ENCODE data around the gene MAST4. TPM values are rescaled to one million over a fixed set of nuclear protein-coding genes. Genes with fewer than 3 reads are reported as not detected.

Gene MAST4
- total and polyA plus RNA-seq, 2 donors, result 12.9 to 69.1 TPM

DNA sequence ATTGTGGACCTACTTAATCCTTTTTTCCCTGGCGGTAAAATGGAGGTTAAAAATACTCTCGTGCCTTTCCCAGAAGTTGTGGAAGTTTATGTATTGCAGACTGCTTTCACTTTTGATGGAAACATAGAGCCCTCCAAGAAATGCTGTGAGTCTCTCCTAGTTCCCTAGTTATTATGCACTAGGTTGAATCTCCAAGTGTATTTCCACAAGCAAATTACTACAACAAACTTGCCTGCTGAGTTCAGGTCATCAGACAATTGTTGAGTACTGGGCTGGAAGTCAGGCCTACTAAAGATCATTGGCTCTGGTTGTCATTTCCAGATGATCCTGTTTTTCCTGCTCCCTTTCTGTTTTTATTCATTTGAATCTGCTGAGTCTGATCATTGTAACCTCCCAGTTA, 496.3 kb downstream of the MAST4 start:
- peaks cover 4% of the 10 kb centered on the region for H3K4me1 ChIP-seq (ENCODE audit: insufficient read depth)
- H3K4me3 ChIP-seq (ENCODE audit: low read depth, low read length), result no peak overlapping the region

GRCh38 chr5:67093279-67093678, 497.1 kb downstream of the MAST4 start:
- peaks cover 4% of the 10 kb centered on the region for H3K4me1 ChIP-seq (ENCODE audit: insufficient read depth)
- H3K4me3 ChIP-seq (ENCODE audit: low read depth, low read length), result no peak overlapping the region
- no peaks in the 10 kb centered on the region for H3K36me3 ChIP-seq (ENCODE audit: insufficient read depth)
- no peak for DNase-seq (ENCODE audit: extremely low spot score)
- 67% methylated on average over 1 of the region's 1 CpG for WGBS
- no peak overlapping the region for H3K27ac ChIP-seq (ENCODE audit: low read depth)

More for the DNA sequence above, 496.3 kb downstream of the MAST4 start:
- DNase-seq (ENCODE audit: extremely low spot score), result no peak
- WGBS, result 31% methylated on average over 2 of the region's 2 CpGs
- Histone ChIP-seq H3K27ac (ENCODE audit: low read depth) (peak overlapping the region; percentile 38), H3K36me3 (ENCODE audit: insufficient read depth) (no peaks in the 10 kb centered on the region)

DNA sequence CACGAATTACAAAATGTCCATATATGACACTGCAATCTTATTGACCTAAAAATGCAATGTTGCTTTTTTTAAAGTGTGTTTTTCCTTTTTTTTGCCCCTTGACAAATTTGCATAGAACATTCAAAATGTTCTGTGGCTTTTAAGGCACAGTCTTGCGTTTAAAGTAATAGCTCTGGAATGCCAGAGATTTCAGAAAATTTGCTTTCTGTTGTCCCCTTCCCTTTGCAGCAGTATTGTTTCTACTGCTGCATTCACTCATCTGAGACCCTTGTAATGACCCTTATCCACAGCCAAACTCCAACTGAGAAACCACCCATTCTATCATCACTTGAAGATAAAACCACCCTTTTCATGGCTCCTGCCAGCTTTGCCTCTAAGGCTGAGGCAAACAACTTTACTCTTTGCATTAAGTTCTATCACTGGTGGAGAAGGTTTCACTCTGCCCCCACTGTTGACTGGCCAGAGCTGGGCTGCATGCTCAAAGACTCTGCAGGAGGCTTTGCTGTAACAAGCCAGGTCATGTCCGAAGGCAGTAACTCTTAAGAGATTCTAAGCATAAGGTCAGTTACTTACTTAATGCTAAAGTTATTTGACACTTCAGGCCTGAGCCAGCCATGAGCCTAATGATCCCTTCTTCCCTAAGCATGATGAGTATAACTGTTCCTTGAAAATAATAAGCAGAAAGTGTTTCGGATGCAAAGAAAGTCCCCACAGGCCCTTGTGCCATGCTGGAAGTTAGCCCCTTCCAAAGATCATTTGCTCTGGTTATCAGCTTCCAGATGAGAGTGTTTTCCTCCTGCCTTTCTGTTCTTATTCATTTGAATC, 498.5 kb downstream of the MAST4 start:
- peak overlapping the region; percentile 41 for H3K27ac ChIP-seq (ENCODE audit: low read depth)
- no peaks in the 10 kb centered on the region for H3K36me3 ChIP-seq (ENCODE audit: insufficient read depth)
- WGBS, result 66% methylated on average over 4 of the region's 4 CpGs
- DNase-seq (ENCODE audit: extremely low spot score), result no peak
- H3K4me3 ChIP-seq (ENCODE audit: low read depth, low read length), result no peak overlapping the region
- no peaks in the 10 kb centered on the region for H3K4me1 ChIP-seq (ENCODE audit: insufficient read depth)

DNA sequence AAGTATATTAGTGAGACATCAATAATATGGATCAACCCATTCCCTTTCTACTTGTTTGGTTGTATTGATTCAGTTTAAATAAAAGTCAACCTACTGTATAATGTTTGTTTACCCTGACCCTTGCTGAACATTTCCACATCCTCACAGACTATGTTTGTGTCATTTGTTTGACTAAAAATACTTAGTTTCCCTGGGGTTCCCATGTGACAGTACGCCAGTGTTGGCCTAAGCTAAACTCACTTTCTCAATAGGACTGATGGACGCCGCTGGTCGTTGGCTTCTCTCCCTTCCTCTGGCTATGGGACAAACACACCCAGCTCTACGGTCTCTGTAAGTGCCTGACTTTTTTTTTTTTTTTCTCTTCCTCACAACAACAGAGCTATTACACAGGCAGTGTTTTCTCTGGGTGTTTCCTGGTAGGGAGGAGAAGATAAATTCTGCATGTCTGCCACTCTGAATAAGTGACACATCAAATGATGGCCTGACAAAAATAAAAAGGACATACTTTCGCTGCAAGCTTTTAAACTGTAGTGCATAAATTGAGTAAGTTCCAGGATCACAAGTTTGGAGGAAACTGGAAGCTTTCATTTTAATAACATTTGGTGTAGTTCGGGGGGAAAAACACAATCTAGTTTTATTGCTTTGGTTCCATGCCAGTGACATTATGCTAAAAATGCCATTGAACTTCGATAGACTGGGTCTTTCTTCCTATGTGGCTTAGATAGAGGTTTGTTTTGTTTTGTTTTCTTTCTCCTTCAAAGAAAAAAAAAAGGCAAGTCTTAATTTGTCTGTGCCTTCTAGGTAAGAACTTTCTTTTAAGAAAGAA, 499.4 kb downstream of the MAST4 start:
- Histone ChIP-seq H3K4me3 (ENCODE audit: low read depth, low read length) (no peak overlapping the region), H3K4me1 (ENCODE audit: insufficient read depth) (no peaks in the 10 kb centered on the region)

DNA sequence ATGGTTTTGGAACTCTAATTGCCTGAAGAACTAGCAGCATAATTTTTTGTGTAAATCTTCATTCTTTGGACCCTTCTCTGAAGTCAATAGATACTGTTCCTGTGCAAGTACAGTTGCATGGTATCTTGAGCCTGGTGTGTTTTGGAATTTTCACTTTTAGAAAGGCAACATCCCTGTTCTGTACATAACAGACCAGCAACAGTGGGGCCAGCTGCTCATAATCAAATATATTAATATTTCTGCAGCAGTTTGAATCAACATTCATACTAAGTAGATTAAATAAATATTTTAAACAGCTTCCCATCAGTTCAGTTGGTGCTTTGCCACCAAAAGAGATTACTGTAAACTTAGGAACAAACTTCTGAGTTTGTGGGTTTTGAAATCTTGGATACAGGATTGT, 502.5 kb downstream of the MAST4 start:
- Histone ChIP-seq H3K4me3 (ENCODE audit: low read depth, low read length) (no peak overlapping the region), H3K27ac (ENCODE audit: low read depth) (no peak overlapping the region), H3K4me1 (ENCODE audit: insufficient read depth) (no peaks in the 10 kb centered on the region), H3K36me3 (ENCODE audit: insufficient read depth) (no peaks in the 10 kb centered on the region)
- DNase-seq (ENCODE audit: extremely low spot score), result no peak

More for the DNA sequence above, 499.4 kb downstream of the MAST4 start:
- Histone ChIP-seq H3K27ac (ENCODE audit: low read depth) (peak overlapping the region; percentile 73), H3K36me3 (ENCODE audit: insufficient read depth) (no peaks in the 10 kb centered on the region)
- no peak for DNase-seq (ENCODE audit: extremely low spot score)
- WGBS, result 35% methylated on average over 8 of the region's 8 CpGs

DNA sequence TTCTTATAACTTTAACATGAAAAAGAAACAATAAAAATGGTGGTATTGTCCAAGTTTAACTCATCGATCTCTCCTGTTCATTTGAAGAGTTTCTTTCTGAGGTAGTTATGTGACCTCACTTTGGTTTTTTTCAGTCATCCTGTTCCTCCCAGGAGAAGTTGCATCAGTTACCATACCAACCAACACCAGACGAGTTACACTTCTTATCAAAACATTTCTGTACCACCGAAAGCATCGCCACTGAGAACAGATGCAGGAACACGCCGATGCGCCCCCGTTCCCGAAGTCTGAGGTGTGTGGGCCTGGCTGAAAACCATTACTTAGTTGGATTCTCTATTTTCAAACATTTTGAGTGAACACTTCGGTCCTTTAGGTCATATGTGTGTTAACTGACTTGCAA, 504.1 kb downstream of the MAST4 start:
- Histone ChIP-seq H3K4me3 (ENCODE audit: low read depth, low read length) (no peak overlapping the region), H3K4me1 (ENCODE audit: insufficient read depth) (no peaks in the 10 kb centered on the region), H3K27ac (ENCODE audit: low read depth) (no peak overlapping the region), H3K36me3 (ENCODE audit: insufficient read depth) (peaks cover 3% of the 10 kb centered on the region)
- WGBS, result 94% methylated on average over 10 of the region's 10 CpGs
- DNase-seq (ENCODE audit: extremely low spot score), result no peak

DNA sequence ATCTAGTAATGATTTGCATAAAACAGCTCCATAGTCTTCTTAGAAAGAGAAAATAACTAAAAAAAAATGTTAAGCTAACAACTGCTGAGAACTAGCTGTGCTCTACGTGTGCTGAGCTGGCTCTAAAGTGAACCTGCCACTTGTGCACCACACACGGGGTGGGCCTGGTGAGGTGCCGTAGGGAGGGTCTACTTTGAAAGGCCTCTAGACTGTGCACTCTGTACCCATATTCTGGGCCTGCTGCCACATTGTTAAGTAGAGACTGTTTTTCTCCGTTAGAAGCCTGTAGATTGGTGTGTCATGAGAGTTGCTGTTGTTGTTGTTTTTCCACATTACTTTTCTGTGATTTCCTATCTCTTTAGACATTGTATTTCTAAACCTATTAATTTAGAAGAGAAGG, 506.5 kb downstream of the MAST4 start:
- WGBS, result 92% methylated on average over 4 of the region's 4 CpGs
- H3K4me1 ChIP-seq (ENCODE audit: insufficient read depth), result no peaks in the 10 kb centered on the region
- no peak overlapping the region for H3K27ac ChIP-seq (ENCODE audit: low read depth)
- peaks cover 3% of the 10 kb centered on the region for H3K36me3 ChIP-seq (ENCODE audit: insufficient read depth)
- H3K4me3 ChIP-seq (ENCODE audit: low read depth, low read length), result no peak overlapping the region
- DNase-seq (ENCODE audit: extremely low spot score), result no peak

DNA sequence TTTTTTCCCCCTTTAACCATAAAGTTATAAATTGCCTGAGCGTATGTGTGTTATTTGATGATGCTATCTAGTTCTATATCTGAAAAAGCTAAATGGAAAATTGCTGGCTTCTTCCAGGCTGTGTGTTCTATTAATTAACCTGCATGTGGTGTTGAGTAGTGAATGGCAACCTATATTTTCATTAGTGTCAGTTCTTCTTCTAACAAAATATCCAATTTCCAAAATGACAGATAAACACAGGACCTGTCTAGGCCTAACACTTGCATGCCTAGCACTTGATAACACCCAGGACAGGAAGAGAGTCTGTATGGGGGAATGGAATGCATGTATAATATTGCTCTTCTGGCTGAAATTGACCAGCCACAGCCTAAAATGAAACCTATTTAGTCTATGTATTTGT, 508.7 kb downstream of the MAST4 start:
- no peak for DNase-seq (ENCODE audit: extremely low spot score)
- no peaks in the 10 kb centered on the region for H3K4me1 ChIP-seq (ENCODE audit: insufficient read depth)
- H3K4me3 ChIP-seq (ENCODE audit: low read depth, low read length), result no peak overlapping the region
- no peak overlapping the region for H3K27ac ChIP-seq (ENCODE audit: low read depth)
- H3K36me3 ChIP-seq (ENCODE audit: insufficient read depth), result peaks cover 3% of the 10 kb centered on the region
- 96% methylated on average over 1 of the region's 1 CpG for WGBS

- H3K4me1 ChIP-seq (ENCODE audit: insufficient read depth), result no peaks in the 10 kb centered on the region
- DNase-seq (ENCODE audit: extremely low spot score), result no peak
- H3K27ac ChIP-seq (ENCODE audit: low read depth), result no peak overlapping the region
- WGBS, result 96% methylated on average over 3 of the region's 3 CpGs
- H3K4me3 ChIP-seq (ENCODE audit: low read depth, low read length), result no peak overlapping the region
- peaks cover 3% of the 10 kb centered on the region for H3K36me3 ChIP-seq (ENCODE audit: insufficient read depth)
Measured at GRCh38 chr5:67105270-67105669, 509.1 kb downstream of the MAST4 start.

GRCh38 chr5:67106626-67107342, 510.6 kb downstream of the MAST4 start:
- WGBS, result 67% methylated on average over 2 of the region's 2 CpGs
- no peaks in the 10 kb centered on the region for H3K4me1 ChIP-seq (ENCODE audit: insufficient read depth)
- no peak overlapping the region for H3K4me3 ChIP-seq (ENCODE audit: low read depth, low read length)
- no peak overlapping the region for H3K27ac ChIP-seq (ENCODE audit: low read depth)
- peaks cover 3% of the 10 kb centered on the region for H3K36me3 ChIP-seq (ENCODE audit: insufficient read depth)
- no peak for DNase-seq (ENCODE audit: extremely low spot score)

- Histone ChIP-seq H3K4me3 (ENCODE audit: low read depth, low read length) (no peak overlapping the region), H3K36me3 (ENCODE audit: insufficient read depth) (peaks cover 2% of the 10 kb centered on the region), H3K27ac (ENCODE audit: low read depth) (no peak overlapping the region), H3K4me1 (ENCODE audit: insufficient read depth) (no peaks in the 10 kb centered on the region)
- DNase-seq (ENCODE audit: extremely low spot score), result no peak
- 90% methylated on average over 1 of the region's 1 CpG for WGBS
Measured at GRCh38 chr5:67111779-67112178, 515.6 kb downstream of the MAST4 start.

GRCh38 chr5:67115246-67115645, 519.1 kb downstream of the MAST4 start:
- 56% methylated on average over 3 of the region's 3 CpGs for WGBS
- Histone ChIP-seq H3K27ac (ENCODE audit: low read depth) (no peak overlapping the region), H3K36me3 (ENCODE audit: insufficient read depth) (peaks cover 2% of the 10 kb centered on the region), H3K4me3 (ENCODE audit: low read depth, low read length) (no peak overlapping the region), H3K4me1 (ENCODE audit: insufficient read depth) (no peaks in the 10 kb centered on the region)
- no peak for DNase-seq (ENCODE audit: extremely low spot score)

- WGBS, result 97% methylated on average over 3 of the region's 3 CpGs
- Histone ChIP-seq H3K4me3 (ENCODE audit: low read depth, low read length) (no peak overlapping the region), H3K4me1 (ENCODE audit: insufficient read depth) (no peaks in the 10 kb centered on the region), H3K36me3 (ENCODE audit: insufficient read depth) (peaks cover 2% of the 10 kb centered on the region), H3K27ac (ENCODE audit: low read depth) (no peak overlapping the region)
- no peak for DNase-seq (ENCODE audit: extremely low spot score)
Measured at GRCh38 chr5:67115817-67116216, 519.6 kb downstream of the MAST4 start.

Data from urinary bladder (tissue), 4 donors.